ENCODE data around the gene ZSWIM5.

DNA sequence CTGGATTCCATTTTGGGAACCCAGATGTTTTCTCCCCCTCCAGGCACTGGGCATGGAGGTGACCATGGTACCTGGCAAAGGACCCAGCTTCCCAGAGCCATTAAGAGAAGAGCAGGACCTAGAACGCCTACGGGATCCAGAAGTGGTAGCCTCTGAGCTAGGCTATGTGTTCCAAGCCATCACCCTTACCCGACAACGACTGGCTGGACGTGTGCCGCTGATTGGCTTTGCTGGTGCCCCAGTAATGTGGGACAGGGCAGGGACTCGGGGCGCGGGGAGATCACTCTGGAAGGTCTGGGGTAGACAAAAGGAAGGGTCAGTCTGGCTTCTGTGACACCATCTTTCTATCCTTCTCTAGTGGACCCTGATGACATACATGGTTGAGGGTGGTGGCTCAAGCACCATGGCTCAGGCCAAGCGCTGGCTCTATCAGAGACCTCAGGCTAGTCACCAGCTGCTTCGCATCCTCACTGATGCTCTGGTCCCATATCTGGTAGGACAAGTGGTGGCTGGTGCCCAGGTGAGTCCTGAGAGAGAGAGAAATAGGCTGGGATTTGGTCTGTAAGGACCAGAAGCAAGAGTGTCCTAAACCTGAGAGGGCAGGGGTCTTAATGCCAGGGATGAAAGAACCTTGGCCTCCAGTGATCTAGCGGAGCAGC lies 192.7 kb downstream of the ZSWIM5 start:
- TF ChIP-seq, protein P1, sequence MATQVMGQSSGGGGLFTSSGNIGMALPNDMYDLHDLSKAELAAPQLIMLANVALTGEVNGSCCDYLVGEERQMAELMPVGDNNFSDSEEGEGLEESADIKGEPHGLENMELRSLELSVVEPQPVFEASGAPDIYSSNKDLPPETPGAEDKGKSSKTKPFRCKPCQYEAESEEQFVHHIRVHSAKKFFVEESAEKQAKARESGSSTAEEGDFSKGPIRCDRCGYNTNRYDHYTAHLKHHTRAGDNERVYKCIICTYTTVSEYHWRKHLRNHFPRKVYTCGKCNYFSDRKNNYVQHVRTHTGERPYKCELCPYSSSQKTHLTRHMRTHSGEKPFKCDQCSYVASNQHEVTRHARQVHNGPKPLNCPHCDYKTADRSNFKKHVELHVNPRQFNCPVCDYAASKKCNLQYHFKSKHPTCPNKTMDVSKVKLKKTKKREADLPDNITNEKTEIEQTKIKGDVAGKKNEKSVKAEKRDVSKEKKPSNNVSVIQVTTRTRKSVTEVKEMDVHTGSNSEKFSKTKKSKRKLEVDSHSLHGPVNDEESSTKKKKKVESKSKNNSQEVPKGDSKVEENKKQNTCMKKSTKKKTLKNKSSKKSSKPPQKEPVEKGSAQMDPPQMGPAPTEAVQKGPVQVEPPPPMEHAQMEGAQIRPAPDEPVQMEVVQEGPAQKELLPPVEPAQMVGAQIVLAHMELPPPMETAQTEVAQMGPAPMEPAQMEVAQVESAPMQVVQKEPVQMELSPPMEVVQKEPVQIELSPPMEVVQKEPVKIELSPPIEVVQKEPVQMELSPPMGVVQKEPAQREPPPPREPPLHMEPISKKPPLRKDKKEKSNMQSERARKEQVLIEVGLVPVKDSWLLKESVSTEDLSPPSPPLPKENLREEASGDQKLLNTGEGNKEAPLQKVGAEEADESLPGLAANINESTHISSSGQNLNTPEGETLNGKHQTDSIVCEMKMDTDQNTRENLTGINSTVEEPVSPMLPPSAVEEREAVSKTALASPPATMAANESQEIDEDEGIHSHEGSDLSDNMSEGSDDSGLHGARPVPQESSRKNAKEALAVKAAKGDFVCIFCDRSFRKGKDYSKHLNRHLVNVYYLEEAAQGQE (IDR thresholded peaks at IDR 0.05): no peak
- no peak for TF ChIP-seq SP1 (IDR thresholded peaks at IDR 0.05)
- TF ChIP-seq YY1 (IDR thresholded peaks at IDR 0.05): no peak
- TF ChIP-seq, protein P2, sequence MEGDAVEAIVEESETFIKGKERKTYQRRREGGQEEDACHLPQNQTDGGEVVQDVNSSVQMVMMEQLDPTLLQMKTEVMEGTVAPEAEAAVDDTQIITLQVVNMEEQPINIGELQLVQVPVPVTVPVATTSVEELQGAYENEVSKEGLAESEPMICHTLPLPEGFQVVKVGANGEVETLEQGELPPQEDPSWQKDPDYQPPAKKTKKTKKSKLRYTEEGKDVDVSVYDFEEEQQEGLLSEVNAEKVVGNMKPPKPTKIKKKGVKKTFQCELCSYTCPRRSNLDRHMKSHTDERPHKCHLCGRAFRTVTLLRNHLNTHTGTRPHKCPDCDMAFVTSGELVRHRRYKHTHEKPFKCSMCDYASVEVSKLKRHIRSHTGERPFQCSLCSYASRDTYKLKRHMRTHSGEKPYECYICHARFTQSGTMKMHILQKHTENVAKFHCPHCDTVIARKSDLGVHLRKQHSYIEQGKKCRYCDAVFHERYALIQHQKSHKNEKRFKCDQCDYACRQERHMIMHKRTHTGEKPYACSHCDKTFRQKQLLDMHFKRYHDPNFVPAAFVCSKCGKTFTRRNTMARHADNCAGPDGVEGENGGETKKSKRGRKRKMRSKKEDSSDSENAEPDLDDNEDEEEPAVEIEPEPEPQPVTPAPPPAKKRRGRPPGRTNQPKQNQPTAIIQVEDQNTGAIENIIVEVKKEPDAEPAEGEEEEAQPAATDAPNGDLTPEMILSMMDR (IDR thresholded peaks at IDR 0.05; ENCODE audit: low read depth, low read length, missing input control): no peak
- TF ChIP-seq, protein P3, sequence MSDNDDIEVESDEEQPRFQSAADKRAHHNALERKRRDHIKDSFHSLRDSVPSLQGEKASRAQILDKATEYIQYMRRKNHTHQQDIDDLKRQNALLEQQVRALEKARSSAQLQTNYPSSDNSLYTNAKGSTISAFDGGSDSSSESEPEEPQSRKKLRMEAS (IDR thresholded peaks at IDR 0.05): no peak
- no peak for TF ChIP-seq RAD21 (IDR thresholded peaks at IDR 0.05)
- TF ChIP-seq, protein P4, sequence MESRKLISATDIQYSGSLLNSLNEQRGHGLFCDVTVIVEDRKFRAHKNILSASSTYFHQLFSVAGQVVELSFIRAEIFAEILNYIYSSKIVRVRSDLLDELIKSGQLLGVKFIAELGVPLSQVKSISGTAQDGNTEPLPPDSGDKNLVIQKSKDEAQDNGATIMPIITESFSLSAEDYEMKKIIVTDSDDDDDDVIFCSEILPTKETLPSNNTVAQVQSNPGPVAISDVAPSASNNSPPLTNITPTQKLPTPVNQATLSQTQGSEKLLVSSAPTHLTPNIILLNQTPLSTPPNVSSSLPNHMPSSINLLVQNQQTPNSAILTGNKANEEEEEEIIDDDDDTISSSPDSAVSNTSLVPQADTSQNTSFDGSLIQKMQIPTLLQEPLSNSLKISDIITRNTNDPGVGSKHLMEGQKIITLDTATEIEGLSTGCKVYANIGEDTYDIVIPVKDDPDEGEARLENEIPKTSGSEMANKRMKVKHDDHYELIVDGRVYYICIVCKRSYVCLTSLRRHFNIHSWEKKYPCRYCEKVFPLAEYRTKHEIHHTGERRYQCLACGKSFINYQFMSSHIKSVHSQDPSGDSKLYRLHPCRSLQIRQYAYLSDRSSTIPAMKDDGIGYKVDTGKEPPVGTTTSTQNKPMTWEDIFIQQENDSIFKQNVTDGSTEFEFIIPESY (IDR thresholded peaks at IDR 0.05): no peak
- TF ChIP-seq, protein P5, sequence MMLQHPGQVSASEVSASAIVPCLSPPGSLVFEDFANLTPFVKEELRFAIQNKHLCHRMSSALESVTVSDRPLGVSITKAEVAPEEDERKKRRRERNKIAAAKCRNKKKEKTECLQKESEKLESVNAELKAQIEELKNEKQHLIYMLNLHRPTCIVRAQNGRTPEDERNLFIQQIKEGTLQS (IDR thresholded peaks at IDR 0.05): no peak

All from liver (tissue), 3 donors.